ENCODE data around the gene DYNC1I1. TPM values are rescaled to one million over a fixed set of nuclear protein-coding genes. Genes with fewer than 3 reads are reported as not detected.

Gene DYNC1I1
- total and polyA plus RNA-seq, 10 donors, result 0.21 to 7.5 (median 0.86) TPM

DNA sequence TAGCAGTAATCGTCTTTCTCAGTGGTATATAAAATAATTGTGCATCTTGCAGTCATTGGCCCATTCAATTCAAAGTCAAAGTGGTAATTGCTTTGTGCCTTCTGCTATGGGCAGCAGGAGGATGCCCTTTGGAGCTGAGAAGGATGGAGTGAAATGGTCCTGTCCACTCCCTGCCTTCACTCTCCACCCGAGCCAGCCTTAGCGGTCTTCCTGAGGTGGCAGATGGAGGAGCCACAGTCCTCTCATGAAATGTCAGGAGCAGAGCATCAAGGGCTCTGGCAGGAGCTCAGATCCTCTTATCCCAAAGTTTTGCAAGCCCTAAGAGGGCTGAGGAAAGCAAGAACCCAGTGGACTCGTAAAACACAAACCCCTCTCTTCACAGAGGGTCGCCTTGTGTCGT is 199.4 kb downstream of the DYNC1I1 start:
- Histone ChIP-seq H3K9me3 (no peaks in the 10 kb centered on the region), H3K4me1 (no peaks in the 10 kb centered on the region), H3K27ac (no peak overlapping the region), H3K27me3 (replicated peaks in 1 of 7) (no peaks in the 10 kb centered on the region), H3K36me3 (no peaks in the 10 kb centered on the region), H3K4me3 (no peak overlapping the region)
- TF ChIP-seq POLR2AphosphoS5 (IDR thresholded peaks at IDR 0.05) (no peak), POLR2A (IDR thresholded peaks at IDR 0.05) (no peak)
- TF ChIP-seq, protein P1, sequence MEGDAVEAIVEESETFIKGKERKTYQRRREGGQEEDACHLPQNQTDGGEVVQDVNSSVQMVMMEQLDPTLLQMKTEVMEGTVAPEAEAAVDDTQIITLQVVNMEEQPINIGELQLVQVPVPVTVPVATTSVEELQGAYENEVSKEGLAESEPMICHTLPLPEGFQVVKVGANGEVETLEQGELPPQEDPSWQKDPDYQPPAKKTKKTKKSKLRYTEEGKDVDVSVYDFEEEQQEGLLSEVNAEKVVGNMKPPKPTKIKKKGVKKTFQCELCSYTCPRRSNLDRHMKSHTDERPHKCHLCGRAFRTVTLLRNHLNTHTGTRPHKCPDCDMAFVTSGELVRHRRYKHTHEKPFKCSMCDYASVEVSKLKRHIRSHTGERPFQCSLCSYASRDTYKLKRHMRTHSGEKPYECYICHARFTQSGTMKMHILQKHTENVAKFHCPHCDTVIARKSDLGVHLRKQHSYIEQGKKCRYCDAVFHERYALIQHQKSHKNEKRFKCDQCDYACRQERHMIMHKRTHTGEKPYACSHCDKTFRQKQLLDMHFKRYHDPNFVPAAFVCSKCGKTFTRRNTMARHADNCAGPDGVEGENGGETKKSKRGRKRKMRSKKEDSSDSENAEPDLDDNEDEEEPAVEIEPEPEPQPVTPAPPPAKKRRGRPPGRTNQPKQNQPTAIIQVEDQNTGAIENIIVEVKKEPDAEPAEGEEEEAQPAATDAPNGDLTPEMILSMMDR (IDR thresholded peaks at IDR 0.05 in 8 of 11, conservative IDR thresholded peaks at IDR 0.05 in 3 of 11), result no peak
- no peak for DNase-seq
- WGBS, 5 donors, result 60 to 91% (median 86%) methylated on average over 6 of the region's 6 CpGs
- intact Hi-C loops (cut with DNase I; ENCODE audit: low total_unique reads), result no loop called here

DNA sequence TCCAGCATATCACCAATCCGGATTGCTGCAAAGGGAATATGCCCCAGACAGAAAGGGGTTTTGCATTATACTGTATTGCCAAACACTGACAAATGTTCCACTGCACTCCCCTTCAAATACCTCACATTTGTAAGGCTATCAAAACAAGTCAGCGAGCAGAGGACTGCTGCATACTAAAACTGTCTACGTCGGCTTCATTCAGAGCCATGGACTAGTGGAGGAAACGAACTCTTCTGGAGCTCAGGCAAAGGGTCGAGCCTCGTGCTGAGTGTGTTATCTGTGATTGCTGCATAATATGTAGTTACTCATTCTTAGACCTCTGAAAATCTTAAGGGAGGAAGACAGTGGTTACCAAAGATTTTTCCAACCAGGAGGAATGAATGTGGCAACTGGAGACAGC is 200.2 kb downstream of the DYNC1I1 start:
- no peak for DNase-seq
- TF ChIP-seq, protein P1 (IDR thresholded peaks at IDR 0.05 in 8 of 11, conservative IDR thresholded peaks at IDR 0.05 in 3 of 11), result no peak
- no peak for TF ChIP-seq POLR2A (IDR thresholded peaks at IDR 0.05)
- TF ChIP-seq POLR2AphosphoS5 (IDR thresholded peaks at IDR 0.05), result no peak
- H3K27ac ChIP-seq, result no peak overlapping the region
- H3K36me3 ChIP-seq, result no peaks in the 10 kb centered on the region
- intact Hi-C loops (cut with DNase I; ENCODE audit: low total_unique reads), result no loop called here
- WGBS, 5 donors, result 60 to 86% (median 71%) methylated on average over 7 of the region's 7 CpGs
- H3K27me3 ChIP-seq (replicated peaks in 1 of 7), result no peaks in the 10 kb centered on the region
- no peak overlapping the region for H3K4me3 ChIP-seq
- H3K9me3 ChIP-seq, result no peaks in the 10 kb centered on the region
- H3K4me1 ChIP-seq, result no peaks in the 10 kb centered on the region

DNA sequence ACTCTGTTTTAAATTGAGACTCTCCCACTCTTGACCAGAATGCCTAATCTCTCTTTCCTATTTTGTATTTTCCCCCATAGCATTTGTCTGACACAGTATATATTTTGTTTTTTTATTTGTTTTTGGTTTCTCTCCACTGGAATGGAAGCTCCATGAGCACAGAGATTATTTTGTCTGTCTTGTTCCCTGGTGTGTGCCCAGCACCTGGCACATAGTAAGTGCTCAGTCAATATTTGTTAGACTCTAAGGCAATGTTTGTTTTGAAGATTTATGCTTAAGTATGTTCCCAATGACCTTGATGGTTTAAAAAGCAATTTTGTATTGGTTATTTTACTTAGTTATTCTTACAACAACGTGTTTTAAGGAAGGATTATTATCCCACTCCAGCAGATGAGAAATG is 201.8 kb downstream of the DYNC1I1 start:
- Histone ChIP-seq H3K4me1 (no peaks in the 10 kb centered on the region), H3K27ac (no peak overlapping the region), H3K36me3 (no peaks in the 10 kb centered on the region), H3K27me3 (replicated peaks in 1 of 7) (no peaks in the 10 kb centered on the region), H3K4me3 (no peak overlapping the region), H3K9me3 (no peaks in the 10 kb centered on the region)
- DNase-seq, result no peak
- TF ChIP-seq POLR2A (IDR thresholded peaks at IDR 0.05) (no peak), POLR2AphosphoS5 (IDR thresholded peaks at IDR 0.05) (no peak)
- TF ChIP-seq, protein P1 (IDR thresholded peaks at IDR 0.05 in 8 of 11, conservative IDR thresholded peaks at IDR 0.05 in 3 of 11), result no peak
- 0 to 73% (median 40%) methylated on average over 1 of the region's 1 CpG for WGBS, 5 donors
- intact Hi-C loops (cut with DNase I; ENCODE audit: low total_unique reads), result no loop called here

DNA sequence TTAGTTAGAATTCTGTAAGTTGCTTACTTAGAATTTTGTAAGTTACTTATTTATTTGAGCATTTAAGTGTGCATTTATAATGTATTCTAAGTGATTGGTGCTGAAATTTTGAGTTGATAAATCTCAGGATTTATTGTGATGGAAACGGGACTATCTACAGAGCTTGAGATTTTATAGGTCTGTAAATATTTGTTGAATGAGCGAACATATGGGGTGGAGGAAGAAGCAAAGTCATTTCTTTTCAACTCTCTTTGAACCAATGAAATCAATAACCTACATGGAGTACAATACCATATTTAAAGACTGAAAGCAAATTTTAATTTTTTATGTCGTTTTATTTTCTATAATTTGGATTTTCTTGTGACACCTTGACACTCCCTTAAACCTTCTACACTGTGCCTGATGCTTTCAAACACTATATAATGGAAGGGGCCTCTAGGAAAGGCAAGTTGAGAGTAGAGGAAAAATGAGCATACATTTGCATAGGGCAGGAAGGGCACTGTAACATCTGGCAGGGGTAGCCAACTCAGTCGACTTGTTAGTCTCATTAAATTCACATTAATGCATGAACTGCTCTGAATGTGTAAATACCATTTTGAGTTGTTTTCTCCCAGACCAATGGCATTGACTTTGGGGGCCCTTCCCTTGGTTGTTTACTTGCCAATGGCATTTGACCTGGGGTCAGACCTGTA is 204.2 kb downstream of the DYNC1I1 start:
- Histone ChIP-seq H3K27me3 (replicated peaks in 1 of 7) (no peaks in the 10 kb centered on the region), H3K4me3 (no peak overlapping the region), H3K9me3 (no peaks in the 10 kb centered on the region), H3K27ac (no peak overlapping the region), H3K4me1 (no peaks in the 10 kb centered on the region), H3K36me3 (no peaks in the 10 kb centered on the region)
- intact Hi-C loops (cut with DNase I; ENCODE audit: low total_unique reads), result no loop called here
- no peak for DNase-seq
- WGBS, 5 donors, result 71 to 86% (median 76%) methylated on average over 4 of the region's 4 CpGs
- TF ChIP-seq, protein P1 (IDR thresholded peaks at IDR 0.05 in 8 of 11, conservative IDR thresholded peaks at IDR 0.05 in 3 of 11), result no peak
- no peak for TF ChIP-seq POLR2A (IDR thresholded peaks at IDR 0.05)
- no peak for TF ChIP-seq POLR2AphosphoS5 (IDR thresholded peaks at IDR 0.05)
